CD14-positive monocyte (primary cell): ENCODE measurements around the gene FAM170B. TPM values are rescaled to one million over a fixed set of nuclear protein-coding genes. Genes with fewer than 3 reads are reported as not detected.

Source experiments
- DNase-seq, 3 donors: peaks; one replicate each; pipeline ENCODE4 v3.0.0-alpha.2; 2011 to 2022
- H2AFZ ChIP-seq: 2 replicates; pipeline ENCODE4 v1.6.0; 2012; ENCODE audit warnings: mild to moderate bottlenecking, low read depth, low read length, inconsistent platforms; ENCODE audit not compliant: insufficient read depth, poor library complexity, severe bottlenecking
- H3K27ac ChIP-seq, 2 donors: 1 replicate in 1 of 2; 2 replicates in 1 of 2; pipeline ENCODE4 v1.5.1; 2012 to 2013; ENCODE audit warnings: low read length in 2 of 2, control low read depth in 1 of 2, inconsistent platforms in 1 of 2, low read depth in 1 of 2, mild to moderate bottlenecking in 1 of 2
- H3K27me3 ChIP-seq, 2 donors: one replicate each; pipeline versions ENCODE4 v1.6.0 to v1.6.1; 2011 to 2013; ENCODE audit warnings: low read length in 2 of 2; ENCODE audit not compliant: control insufficient read depth in 2 of 2, insufficient read depth in 2 of 2
- H3K36me3 ChIP-seq, 2 donors: replicated peaks in 1 of 2; 1 replicate in 1 of 2; 2 replicates in 1 of 2; pipeline versions ENCODE4 v1.5.1 to v1.6.1; 2012 to 2013; ENCODE audit warnings: low read length in 2 of 2, control low read depth in 1 of 2, inconsistent platforms in 1 of 2, mild to moderate bottlenecking in 1 of 2; ENCODE audit not compliant: insufficient read depth in 2 of 2, control insufficient read depth in 1 of 2
- H3K4me1 ChIP-seq, 2 donors: 1 replicate in 1 of 2; 2 replicates in 1 of 2; pipeline versions ENCODE4 v1.5.1 to v1.6.1; 2012 to 2013; ENCODE audit warnings: low read length in 2 of 2, control low read depth in 1 of 2, inconsistent platforms in 1 of 2, mild to moderate bottlenecking in 1 of 2, moderate library complexity in 1 of 2; ENCODE audit not compliant: insufficient read depth in 2 of 2, control insufficient read depth in 1 of 2
- H3K4me2 ChIP-seq: replicated peaks from 2 replicates; pipeline ENCODE3; 2012; ENCODE audit warnings: low read length, moderate library complexity, mild to moderate bottlenecking; ENCODE audit not compliant: poor library complexity, severe bottlenecking; ENCODE audit errors: extremely low read depth
- H3K4me3 ChIP-seq, 3 experiments: fragments of 200-600 bp in 1 of 3; sonication (generic) in 1 of 3; replicated peaks in 1 of 3; 1 replicate in 2 of 3; 2 replicates in 1 of 3; pipeline ENCODE4 v1.5.1; 2011 to 2013; ENCODE audit warnings: low read length in 3 of 3, mild to moderate bottlenecking in 3 of 3, control low read depth in 2 of 3, low read depth in 2 of 3, inconsistent platforms in 1 of 3, moderate library complexity in 1 of 3
- H3K79me2 ChIP-seq: 2 replicates; pipeline ENCODE4 v1.6.0; 2012; ENCODE audit warnings: mild to moderate bottlenecking, control low read depth, inconsistent platforms, low read length, moderate library complexity; ENCODE audit not compliant: insufficient read depth
- H3K9ac ChIP-seq: 2 replicates; pipeline ENCODE4 v1.6.0; 2017; ENCODE audit warnings: low read length, mild to moderate bottlenecking; ENCODE audit not compliant: insufficient read depth, poor library complexity, severe bottlenecking
- H3K9me3 ChIP-seq, 2 donors: replicated peaks in 1 of 2; 1 replicate in 1 of 2; 2 replicates in 1 of 2; pipeline versions ENCODE4 v1.5.1 to v1.6.1; 2012 to 2013; ENCODE audit warnings: low read length in 2 of 2, control low read depth in 1 of 2; ENCODE audit not compliant: control insufficient read depth in 1 of 2, insufficient read depth in 1 of 2
- H4K20me1 ChIP-seq: 2 replicates; pipeline ENCODE4 v1.6.0; 2012; ENCODE audit warnings: mild to moderate bottlenecking, low read length, control low read depth, moderate library complexity; ENCODE audit not compliant: insufficient read depth
- H3K27ac Mint-ChIP-seq, 7 donors: one replicate each; pipeline ENCODE4 v1.8.0; 2020; ENCODE audit warnings: mild to moderate bottlenecking in 7 of 7, mixed read lengths in 7 of 7, moderate library complexity in 6 of 7, inconsistent platforms in 2 of 7
- H3K27me3 Mint-ChIP-seq, 3 donors: one replicate each; pipeline ENCODE4 v1.8.0; 2021 to 2022; ENCODE audit warnings: low read depth in 3 of 3, mild to moderate bottlenecking in 3 of 3, mixed read lengths in 3 of 3, moderate library complexity in 3 of 3, inconsistent platforms in 1 of 3
- H3K36me3 Mint-ChIP-seq, 2 donors: one replicate each; pipeline ENCODE4 v1.8.0; 2020; ENCODE audit warnings: mixed read lengths in 2 of 2, inconsistent platforms in 1 of 2, mild to moderate bottlenecking in 1 of 2
- H3K4me1 Mint-ChIP-seq: one replicate; pipeline ENCODE4 v1.8.0; 2020; ENCODE audit warnings: mild to moderate bottlenecking, mixed read lengths
- H3K4me3 Mint-ChIP-seq, 2 donors: one replicate each; pipeline ENCODE4 v1.8.0; 2020; ENCODE audit warnings: mild to moderate bottlenecking in 2 of 2, mixed read lengths in 2 of 2, moderate library complexity in 1 of 2
- H3K9me3 Mint-ChIP-seq, 7 donors: one replicate each; pipeline ENCODE4 v1.8.0; 2020 to 2022; ENCODE audit warnings: mixed read lengths in 7 of 7, mild to moderate bottlenecking in 6 of 7, moderate library complexity in 6 of 7, inconsistent platforms in 2 of 7
- CTCF ChIP-seq: fragments of 200-600 bp; IDR thresholded peaks from one replicate; pipeline ENCODE4 v1.8.0; 2022; ENCODE audit warnings: antibody characterized with exemption, mild to moderate bottlenecking
- WGBS: methylation state at CpG from one replicate; pipeline ENCODE4 v1.1.5; 2013; ENCODE audit warnings: missing lambda C conversion rate; ENCODE audit not compliant: insufficient coverage; 5-methylcytosine and 5-hydroxymethylcytosine counted together
- intact Hi-C, 2 donors: fragments of 100-400 bp; cut with micrococcal nuclease; formaldehyde crosslinking; loops; one replicate each; pipeline versions ENCODE4 v1.15.0 to v1.15.1; 2023
- polyA plus RNA-seq, 3 donors: library from polyadenylated mRNA; depleted of rRNA in 1 of 3; unstranded in 2 of 3; stranded (reverse) in 1 of 3; fragments of 300-500 nt in 2 of 3; fragments of >200 nt in 1 of 3; fragmentation: Illumina TruSeq in 2 of 3; gene quantifications; 1 replicate in 2 of 3; 2 replicates in 1 of 3; pipeline ENCODE4 v1.2.3, GENCODE V29; 2012 to 2021

Gene FAM170B
- polyA plus RNA-seq, 3 donors, result not detected

GRCh38 chr10:49117376-49118070, 16.3 kb downstream of the FAM170B start:
- Mint-ChIP-seq H3K36me3 (no peaks in the 10 kb centered on the region), H3K9me3 (no peaks in the 10 kb centered on the region), H3K27me3 (peaks cover 22 to 27% (median 24%) of the 10 kb centered on the region in 3 donors), H3K27ac (no peak overlapping the region), H3K4me1 (peaks cover 19% of the 10 kb centered on the region), H3K4me3 (no peak overlapping the region)
- DNase-seq, result no peak
- WGBS, result 67% methylated on average over 3 of the region's 4 CpGs
- Histone ChIP-seq H3K36me3 (no peaks in the 10 kb centered on the region), H3K9ac (no peak overlapping the region), H2AFZ (no peak overlapping the region), H4K20me1 (no peaks in the 10 kb centered on the region), H3K79me2 (no peaks in the 10 kb centered on the region), H3K4me3 (no peak overlapping the region), H3K4me2 (no peak overlapping the region), H3K4me1 (no peaks in the 10 kb centered on the region), H3K9me3 (no peaks in the 10 kb centered on the region), H3K27me3 (peaks cover 2 to 22% of the 10 kb centered on the region in 2 donors), H3K27ac (no peak overlapping the region)
- intact Hi-C loops, result no loop called here
- TF ChIP-seq CTCF, result no peak

- H3K36me3 ChIP-seq, result no peaks in the 10 kb centered on the region
Observed at GRCh38 chr10:49116509-49117375, 17.1 kb downstream of the FAM170B start.

More at GRCh38 chr10:49116509-49117375, 17.1 kb downstream of the FAM170B start:
- H2AFZ ChIP-seq, result no peak overlapping the region
- H3K4me2 ChIP-seq, result no peak overlapping the region
- no peak overlapping the region for H3K9ac ChIP-seq
- peaks cover 22 to 27% (median 24%) of the 10 kb centered on the region in 3 donors for H3K27me3 Mint-ChIP-seq
- no peak overlapping the region for H3K4me3 Mint-ChIP-seq
- H3K27ac Mint-ChIP-seq, result no peak overlapping the region
- peaks cover 2 to 22% of the 10 kb centered on the region in 2 donors for H3K27me3 ChIP-seq
- no peak overlapping the region for H3K4me3 ChIP-seq
- no peaks in the 10 kb centered on the region for H3K9me3 Mint-ChIP-seq
- no peaks in the 10 kb centered on the region for H4K20me1 ChIP-seq
- no peak for TF ChIP-seq CTCF
- no peaks in the 10 kb centered on the region for H3K9me3 ChIP-seq
- no peaks in the 10 kb centered on the region for H3K36me3 Mint-ChIP-seq
- H3K4me1 Mint-ChIP-seq, result peaks cover 19% of the 10 kb centered on the region
- intact Hi-C loops, result no loop called here
- no peak overlapping the region for H3K27ac ChIP-seq
- H3K4me1 ChIP-seq, result no peaks in the 10 kb centered on the region
- H3K79me2 ChIP-seq, result no peaks in the 10 kb centered on the region
- DNase-seq, result no peak
- 93% methylated on average over 3 of the region's 5 CpGs for WGBS
